Activated CD8-positive, alpha-beta memory T cell treated with anti-CD3 and anti-CD28 coated beads for 1 hour (primary cell): ENCODE data around the gene FOXE3.

Source experiments
- DNase-seq, 2 donors: peaks; one replicate each; pipeline ENCODE4 v3.0.0-alpha.2; 2020; ENCODE audit warnings: low read depth in 1 of 2; ENCODE audit errors: extremely low read depth in 1 of 2

Gene FOXE3

DNA sequence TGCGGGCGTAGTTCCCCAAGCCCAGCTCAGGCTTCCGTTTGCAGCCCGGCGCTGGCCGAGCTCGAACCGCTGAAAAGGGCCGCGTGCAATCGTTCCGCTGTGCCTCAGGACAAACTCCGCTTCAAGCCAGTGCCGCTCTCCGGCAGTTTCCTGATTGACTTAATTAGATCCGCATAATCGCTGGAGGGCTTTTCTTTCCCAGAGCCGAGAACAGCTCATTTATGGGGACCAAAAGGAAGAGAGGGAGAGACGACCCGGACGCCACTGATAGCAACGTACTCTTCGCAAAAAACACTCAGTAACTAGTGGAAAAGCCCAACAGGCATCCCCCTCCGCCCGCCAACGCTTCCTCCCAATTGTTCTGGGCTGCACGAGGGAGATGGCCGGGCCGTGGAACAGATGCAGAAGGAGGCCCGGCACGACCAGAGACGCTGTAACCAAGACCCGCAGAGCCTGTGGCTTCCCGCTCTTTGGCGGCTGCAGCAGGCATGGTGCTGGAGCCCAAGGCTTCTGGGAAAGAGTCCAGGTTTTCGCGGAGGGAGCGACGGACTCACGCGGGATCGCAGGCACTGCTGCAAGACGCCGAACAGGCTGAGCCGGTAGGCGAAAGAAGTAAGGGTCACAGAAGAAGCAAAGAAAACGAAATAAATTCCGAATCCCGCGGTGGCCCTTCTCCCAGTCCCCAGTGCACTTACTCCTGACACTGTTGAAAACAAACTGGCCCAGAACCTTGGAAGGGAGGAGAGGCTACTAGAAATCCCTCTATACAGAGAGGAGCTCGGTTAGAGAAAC lies 18.2 kb downstream of the FOXE3 start:
- no peak for DNase-seq

DNA sequence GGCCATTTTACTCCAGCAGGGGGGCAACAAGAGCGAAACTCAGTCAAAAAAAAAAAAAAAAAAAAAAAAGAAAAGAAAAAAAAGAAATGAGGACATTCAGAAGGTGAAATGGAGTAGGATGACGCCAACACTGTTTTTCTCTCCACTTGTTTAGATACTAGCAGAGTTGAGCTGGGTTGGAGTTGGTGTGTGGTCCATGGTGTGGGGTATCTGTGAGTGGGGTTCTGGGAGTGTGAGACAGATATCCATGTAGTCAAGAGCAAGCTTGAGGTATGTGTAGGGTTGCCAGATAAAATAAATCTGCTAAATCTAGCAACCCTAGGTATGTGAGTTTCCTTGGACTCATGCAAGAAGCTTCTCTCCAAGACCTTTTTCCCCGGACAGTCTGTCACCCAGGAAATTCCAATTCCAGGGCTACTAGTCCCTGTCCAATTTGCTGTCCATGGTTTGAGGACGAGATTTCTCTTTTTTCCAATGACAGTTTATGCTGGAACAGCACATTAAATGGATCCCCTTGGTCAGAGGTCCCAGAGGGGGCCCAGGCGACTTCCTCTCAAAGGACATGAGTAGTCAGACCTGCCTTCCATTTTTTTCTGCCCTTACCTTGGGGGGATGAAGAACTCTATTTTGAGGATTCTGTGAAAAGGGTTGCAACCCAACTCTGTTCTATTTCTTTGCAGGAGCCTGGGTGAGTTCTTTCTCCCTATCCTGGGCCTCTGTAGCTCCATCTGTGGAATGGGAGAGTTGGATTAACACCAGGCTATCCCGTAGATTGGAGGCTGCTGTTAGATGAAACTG lies 19.6 kb downstream of the FOXE3 start:
- DNase-seq = no peak

DNA sequence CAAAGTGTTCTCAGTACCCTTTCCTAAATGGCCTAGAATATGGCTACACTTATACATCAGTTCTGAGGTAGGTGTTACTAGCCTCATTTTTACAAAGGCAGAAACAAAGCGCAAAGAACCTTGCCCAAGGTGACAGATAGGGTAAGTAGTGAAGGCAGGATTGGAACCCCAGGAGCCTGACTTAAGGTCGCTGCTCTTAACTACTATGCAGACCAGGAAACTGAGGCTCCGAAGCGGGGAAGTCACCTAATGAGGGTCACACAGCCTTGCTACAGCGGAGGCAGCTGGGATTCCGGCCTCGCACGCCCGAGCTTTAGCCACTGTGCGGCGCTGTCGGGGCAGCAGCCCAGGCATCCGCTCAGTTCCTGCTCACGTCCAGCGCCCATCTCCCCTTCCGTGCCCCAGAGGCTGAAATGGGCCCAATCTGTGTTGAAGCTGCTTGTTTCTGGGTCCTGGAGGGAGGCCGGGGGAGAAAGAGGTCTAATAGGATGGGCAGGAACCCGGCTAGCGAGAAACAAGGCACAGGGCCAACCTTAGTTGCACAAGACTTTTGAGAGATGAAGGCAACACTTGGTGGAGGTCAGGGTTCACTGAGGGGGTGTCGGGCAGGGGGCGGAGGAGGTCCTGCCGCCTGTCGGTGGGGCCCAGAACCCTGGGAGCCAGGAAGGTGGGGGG lies 20.4 kb downstream of the FOXE3 start:
- DNase-seq = peak; percentile 23 to 62

DNA sequence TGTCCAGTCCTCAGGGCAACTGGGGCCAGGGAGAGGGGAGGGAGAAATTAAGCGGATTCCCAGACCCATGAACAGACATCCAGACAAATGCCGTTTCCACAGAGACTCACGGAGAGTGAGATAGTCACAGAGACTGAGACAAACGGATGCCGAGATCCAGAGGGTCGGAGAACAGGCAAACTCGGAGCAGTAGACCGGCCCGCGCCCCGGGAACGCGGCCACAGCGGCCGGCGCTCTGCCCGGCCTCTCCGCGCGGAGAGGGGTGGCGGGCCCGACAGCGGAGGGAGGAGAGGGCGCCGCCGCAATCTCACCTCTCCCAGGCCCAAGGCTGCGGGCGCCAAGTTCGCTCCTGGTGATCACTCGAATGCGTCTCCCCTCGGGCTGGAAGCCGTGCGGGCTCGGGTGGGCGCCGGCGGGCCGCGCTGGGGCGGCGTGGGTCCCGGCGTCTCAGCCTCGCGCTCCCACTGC lies 20.9 kb downstream of the FOXE3 start:
- DNase-seq = no peak

DNA sequence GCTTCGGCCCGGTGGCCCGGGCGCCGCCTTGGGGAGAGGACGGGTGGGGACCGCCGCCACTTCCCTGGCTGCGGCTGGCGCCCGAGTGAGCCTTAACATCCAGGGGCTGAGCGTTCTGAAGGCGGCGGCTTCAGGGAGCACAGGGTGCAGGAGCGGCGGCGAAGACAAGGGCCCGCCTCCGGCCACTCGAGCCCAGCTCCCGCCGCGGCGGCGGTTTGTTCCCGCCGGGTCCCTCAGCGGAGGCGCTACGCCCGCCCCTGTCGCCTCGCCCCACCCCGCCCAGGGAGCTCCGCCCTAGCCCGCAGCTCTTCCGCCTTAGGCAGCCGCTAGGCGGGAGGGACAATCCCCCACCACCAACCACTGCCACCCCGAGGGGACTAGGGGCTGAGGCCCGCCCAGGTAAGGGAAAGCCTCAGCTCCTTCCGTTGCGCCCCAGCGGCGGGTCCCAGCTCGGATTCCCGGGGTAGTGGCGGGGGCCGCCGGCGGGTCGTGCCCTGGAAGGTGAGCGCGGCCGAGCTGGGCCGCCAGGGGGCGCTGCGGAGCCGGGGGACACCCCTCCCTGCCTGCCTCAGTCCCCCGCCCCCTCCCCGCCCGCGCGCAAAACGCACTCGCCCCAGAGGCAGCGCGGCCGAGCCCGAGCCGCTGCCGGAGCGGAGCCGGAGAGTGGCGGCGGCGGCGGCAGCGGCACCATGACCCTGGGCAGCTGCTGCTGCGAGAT lies 21.5 kb downstream of the FOXE3 start, which contains the start of gene FOXD2:
TSS of gene FOXD2 (plus strand) at position 598 of the 718 bp plus-strand sequence. CDS start at position 690, 92 bp downstream.
- DNase-seq = peak; percentile 72 to 95

DNA sequence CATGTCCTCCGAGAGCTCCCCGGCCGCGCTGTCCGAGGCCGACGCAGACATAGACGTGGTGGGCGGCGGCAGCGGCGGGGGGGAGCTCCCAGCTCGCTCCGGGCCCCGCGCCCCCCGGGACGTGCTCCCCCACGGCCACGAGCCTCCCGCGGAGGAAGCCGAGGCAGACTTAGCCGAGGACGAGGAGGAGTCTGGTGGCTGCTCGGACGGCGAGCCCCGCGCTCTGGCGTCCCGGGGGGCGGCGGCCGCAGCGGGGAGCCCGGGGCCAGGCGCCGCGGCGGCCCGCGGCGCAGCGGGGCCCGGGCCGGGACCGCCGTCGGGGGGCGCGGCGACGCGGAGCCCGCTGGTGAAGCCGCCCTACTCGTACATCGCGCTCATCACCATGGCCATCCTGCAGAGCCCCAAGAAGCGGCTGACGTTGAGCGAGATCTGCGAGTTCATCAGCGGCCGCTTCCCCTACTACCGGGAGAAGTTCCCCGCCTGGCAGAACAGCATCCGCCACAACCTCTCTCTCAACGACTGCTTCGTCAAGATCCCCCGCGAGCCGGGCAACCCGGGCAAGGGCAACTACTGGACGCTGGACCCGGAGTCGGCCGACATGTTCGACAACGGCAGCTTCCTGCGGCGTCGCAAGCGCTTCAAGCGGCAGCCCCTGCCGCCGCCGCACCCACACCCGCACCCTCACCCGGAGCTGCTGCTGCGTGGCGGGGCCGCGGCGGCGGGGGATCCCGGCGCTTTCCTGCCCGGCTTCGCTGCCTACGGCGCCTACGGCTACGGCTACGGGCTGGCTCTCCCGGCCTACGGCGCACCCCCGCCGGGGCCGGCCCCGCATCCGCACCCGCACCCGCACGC lies 22.3 kb downstream of the FOXE3 start:
- DNase-seq = no peak

DNA sequence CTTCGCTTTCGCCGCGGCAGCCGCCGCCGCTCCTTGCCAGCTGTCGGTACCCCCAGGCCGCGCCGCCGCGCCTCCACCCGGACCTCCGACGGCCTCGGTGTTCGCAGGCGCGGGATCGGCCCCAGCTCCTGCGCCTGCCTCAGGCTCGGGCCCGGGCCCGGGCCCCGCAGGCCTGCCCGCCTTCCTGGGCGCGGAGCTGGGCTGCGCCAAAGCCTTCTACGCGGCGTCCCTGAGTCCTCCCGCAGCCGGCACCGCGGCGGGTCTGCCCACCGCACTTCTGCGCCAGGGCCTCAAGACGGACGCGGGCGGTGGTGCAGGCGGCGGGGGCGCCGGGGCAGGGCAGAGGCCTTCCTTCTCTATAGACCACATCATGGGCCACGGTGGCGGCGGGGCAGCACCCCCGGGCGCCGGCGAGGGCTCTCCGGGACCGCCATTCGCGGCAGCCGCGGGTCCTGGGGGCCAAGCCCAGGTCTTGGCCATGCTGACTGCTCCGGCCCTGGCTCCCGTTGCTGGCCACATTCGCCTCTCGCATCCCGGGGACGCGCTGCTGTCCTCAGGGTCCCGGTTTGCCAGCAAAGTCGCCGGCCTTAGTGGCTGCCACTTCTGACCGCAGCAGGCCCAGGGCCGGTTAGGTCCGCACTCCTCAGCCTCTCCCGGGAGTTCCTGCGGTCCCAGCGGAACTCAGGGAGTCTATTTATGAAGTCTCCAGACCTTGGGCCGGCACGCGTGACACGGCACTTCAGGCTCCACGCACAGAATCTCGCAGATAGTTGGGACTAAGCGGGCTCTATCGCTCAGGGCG lies 23.1 kb downstream of the FOXE3 start:
- DNase-seq = no peak

DNA sequence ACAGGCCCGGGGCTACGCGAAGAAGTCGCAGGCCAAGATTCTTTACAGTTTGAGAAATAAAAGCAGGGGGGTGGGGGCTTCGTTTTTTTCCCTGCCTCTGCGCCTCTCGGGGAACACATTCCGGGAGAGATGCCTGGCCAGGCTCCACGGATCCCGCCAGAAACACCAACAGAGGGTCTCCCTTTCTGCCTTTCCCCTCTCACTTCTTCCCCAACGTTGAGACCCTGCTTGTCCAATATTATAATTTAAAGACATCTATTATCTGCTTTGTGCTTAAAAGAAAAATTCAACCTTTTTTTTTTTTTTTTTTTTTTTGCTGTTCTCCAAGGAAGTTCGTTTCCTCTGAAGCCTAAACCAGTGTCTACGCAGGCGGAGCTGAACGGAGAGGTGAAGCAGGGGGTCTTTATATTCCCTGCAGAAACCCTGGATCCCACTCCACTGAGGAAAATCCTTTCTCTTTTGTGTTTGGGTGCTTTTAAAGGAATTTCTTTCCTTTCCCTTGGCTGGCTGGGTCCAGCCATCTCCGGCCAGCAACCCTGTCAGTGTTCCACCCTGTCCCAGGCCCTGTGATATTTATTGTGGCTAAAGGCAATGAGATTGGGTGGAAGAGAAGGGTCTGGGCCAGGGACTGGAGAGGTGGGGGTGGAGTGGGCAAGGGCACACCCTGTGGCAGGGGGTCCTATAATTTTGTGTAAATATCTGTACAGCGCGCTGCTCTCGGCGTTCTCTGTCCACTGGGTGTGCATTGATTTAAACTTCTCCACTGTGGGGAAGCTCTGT lies 23.9 kb downstream of the FOXE3 start:
- DNase-seq = no peak

DNA sequence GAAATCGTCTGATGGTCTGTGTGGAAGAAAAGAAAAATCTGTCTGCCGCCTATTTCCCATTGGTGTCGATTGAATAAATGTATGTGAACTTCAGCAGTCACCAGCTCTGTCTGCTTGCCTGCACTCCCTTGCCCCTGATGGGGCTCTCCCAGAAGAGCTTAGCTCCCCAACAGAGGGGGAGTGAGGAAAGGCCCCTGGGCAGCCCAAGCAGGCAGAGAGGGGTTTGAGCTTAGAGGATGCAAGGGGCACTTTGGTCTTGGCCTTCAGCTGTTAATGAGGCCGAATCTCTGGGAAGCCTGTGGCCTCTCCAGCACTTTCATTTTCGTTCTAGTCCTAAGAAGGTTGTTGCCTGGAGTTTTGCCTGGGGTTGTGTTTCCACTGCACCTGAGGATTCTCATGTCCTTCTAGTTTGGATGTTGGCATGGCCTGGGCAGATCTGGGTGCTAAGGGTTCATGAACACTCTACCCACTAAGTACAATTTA lies 24.6 kb downstream of the FOXE3 start:
- no peak for DNase-seq

DNA sequence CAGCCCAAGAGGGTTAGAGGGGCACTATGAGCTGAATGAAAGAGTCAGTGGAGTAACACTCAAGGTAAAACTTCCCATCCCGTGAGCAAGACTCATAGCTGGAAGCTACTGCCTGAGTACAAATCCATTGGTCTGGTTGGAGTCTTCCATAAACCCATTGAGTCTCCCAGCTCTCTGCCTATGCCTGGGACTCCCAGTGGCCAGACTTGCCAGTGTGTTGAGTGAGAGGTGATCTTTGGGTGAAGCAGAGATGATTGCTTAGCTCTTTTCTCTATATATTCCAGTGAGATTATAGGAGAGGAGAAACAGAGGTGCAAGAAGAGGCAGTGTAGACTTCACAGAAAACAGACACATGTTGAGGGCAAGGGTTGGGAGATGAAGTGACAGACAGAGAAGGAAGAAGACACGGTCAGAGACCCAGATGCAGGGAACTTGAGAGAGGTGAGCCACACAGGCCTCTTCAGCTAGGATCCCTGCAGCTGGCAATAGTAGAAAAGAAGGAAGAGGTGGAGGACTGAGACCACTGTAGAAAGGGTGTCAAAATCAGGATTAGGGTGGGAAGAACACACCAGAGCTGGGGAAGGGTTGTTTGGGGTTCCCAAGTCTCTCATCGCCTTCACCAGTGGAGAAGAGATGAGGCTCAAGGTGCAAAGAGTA lies 25.5 kb downstream of the FOXE3 start:
- DNase-seq = no peak

DNA sequence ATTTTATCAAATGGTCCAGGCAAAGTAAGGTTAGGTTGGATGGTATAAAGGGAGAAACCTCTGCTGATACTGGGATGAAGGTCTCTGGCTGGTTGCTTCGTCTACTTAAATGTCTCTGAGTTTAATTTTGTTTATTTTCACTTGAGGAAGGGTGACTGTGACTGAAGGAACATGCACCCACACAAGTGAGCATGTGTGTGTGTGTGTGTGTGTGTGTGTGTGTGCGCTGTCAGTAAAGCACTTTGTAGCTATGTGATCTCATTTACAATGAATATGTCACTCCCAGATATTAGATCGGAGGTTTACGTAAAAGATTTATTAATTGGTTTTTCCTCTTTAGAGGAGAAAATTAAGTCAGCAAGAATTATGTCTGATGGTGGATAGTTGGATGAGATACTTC lies 26.1 kb downstream of the FOXE3 start:
- no peak for DNase-seq

DNA sequence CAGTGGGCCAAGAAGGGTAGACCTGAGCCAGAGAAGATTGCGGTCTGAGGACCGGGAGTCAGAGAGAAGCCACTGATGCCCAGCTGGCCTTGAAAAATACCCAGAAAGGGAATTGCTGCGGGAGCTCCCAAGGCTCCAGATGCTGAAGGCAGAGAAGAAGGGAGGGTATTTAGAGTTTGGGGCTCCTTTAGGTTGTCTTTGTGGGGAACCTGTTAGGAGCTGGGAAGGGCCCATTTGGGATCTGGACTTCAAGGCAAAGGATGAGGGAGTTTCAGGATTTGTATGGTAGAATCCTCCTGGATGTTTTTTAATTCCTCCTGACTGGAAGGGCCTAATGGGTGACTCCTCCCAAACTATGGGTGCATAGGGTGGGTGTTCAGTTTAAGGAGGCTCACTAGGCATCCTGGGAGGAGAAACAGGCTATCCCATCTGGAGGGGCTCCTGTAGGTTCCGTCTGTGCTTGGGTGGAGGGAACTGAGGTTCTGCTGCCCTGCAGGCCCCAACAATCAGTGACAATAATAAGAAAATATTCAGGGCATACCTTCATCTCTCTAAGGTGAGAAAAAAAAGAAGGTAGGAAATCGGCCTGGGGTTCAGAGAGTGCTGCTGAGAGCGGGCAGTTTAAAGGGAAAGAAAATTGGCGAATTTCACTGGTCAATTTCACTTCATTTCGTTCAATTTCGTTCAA lies 26.9 kb downstream of the FOXE3 start:
- no peak for DNase-seq

DNA sequence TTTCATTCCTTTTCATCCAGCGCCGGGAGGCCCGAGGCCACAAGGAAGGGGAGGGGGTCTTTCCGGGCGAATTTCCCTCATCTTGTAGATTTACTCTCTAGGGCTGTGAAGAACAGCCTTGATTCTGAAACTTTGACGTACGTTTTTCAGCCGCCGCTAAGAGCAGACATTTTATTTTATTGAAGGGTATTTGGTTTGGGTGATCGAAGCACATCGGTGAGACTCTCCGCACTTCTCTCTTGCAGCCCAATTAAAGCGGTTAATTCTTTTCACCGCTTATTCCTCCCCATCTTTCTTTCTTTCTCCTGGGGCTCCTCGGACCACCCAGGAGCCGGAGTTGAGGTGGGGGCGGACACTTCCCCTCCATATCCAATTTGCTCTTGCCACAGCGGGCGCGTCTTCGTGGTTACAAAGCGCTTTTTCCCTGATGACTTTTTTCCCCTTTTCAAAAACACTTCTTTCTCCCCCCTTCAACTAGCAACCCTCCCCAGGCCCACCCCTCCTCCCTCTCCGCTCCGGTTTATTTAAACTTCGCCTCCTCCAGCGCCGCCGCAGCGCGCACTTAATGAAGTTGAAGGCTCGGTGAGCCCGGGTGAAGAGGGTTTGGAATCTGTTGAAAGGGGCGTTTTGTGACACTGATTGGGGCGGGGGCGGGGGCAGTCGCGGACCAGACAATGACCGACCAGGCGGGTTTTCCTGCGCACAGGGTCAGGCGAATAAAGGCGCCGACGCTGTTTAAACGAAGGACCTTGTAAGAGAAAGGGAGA lies 27.6 kb downstream of the FOXE3 start:
- DNase-seq = no peak

DNA sequence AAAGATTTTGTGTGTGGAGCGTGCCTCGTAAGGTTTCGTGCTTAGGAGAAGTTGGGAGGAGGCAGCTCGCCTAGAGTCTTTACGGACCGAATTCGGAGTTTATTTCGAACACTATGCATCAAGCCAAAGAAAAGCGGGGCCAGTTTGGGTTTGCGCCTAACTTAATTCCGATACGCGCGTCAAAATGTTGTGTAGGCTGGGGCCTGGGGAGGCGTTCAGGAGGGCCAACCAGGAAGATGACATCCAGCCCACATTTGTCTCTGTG lies 28.1 kb downstream of the FOXE3 start:
- no peak for DNase-seq

DNA sequence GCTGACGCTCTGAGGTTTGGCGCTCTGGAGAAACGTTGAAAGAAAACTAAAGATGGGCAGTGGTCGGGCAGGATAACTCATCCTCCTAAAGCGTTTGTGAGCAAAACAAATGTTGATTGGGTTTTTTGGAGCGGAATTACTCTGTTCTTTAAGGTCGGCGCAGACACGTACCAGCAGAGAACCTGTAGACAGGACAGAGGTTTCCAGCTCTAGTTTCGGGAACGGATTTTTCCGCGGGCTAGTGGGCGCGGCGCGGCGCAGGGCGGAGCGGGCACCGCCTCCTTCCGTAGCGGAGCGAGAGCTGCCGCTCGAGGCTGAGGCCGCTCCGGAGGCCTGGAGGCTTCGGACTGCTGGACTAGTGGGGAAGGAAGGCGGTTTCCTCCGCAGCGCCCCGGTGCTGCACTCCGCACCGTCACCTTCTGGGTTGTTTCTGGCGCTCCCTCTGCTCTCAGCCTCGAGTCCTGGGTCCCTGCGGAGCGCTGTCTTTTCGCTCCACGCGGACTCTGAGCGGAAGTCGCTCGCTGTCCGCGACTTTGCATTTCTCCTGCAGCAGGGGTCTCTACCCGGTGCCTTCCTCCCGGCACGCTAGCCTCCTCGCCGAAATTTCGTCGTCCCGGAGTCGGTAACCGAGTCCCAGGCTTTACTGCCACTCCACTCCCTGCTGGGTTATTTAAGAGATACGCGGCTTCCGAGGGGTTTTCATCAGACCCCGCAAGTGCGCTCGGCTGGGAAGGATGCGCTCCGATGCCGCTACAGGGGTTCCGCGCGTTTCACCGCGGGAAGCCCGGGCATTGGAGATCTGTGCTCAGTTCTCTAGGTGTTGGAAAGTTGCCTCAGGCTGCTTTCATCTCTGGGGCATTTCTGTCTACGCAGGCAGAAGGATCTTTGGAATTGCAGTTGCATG lies 28.7 kb downstream of the FOXE3 start:
- DNase-seq = no peak
